Activated T-cell treated with anti-CD3 and anti-CD28 coated beads, Interleukin-2, amount 50 U/mL, for 24 hours (primary cell): Measurements from ENCODE around the gene WNT1.

Source experiments
- DNase-seq: peaks from one replicate; pipeline ENCODE4 v3.0.0-alpha.2; 2020
- H3K27ac Mint-ChIP-seq: 2 replicates; pipeline ENCODE4 v1.8.0; 2020; ENCODE audit warnings: mild to moderate bottlenecking, mixed read lengths
- H3K27me3 Mint-ChIP-seq: 2 replicates; pipeline ENCODE4 v1.8.0; 2020; ENCODE audit warnings: mixed read lengths
- H3K36me3 Mint-ChIP-seq: 2 replicates; pipeline ENCODE4 v1.8.0; 2020; ENCODE audit warnings: low read depth, mixed read lengths
- H3K4me1 Mint-ChIP-seq: 2 replicates; pipeline ENCODE4 v1.8.0; 2020; ENCODE audit warnings: low read depth, mixed read lengths
- H3K4me3 Mint-ChIP-seq: 2 replicates; pipeline ENCODE4 v1.8.0; 2020; ENCODE audit warnings: mild to moderate bottlenecking, moderate library complexity, mixed read lengths
- H3K9me3 Mint-ChIP-seq: 2 replicates; pipeline ENCODE4 v1.8.0; 2020; ENCODE audit warnings: mixed read lengths

Gene WNT1

GRCh38 chr12:48981757-48982157 is 3.6 kb downstream of the WNT1 start:
- peaks cover 83% of the 10 kb centered on the region for H3K27me3 Mint-ChIP-seq
- no peaks in the 10 kb centered on the region for H3K36me3 Mint-ChIP-seq
- H3K4me3 Mint-ChIP-seq: peak overlapping the region; percentile 45
- H3K9me3 Mint-ChIP-seq: no peaks in the 10 kb centered on the region
- H3K4me1 Mint-ChIP-seq: peaks cover 50% of the 10 kb centered on the region
- peak overlapping the region; percentile 79 for H3K27ac Mint-ChIP-seq
- no peak for DNase-seq

GRCh38 chr12:48982397-48983080 is 4.4 kb downstream of the WNT1 start:
- no peak overlapping the region for H3K27ac Mint-ChIP-seq

DNA sequence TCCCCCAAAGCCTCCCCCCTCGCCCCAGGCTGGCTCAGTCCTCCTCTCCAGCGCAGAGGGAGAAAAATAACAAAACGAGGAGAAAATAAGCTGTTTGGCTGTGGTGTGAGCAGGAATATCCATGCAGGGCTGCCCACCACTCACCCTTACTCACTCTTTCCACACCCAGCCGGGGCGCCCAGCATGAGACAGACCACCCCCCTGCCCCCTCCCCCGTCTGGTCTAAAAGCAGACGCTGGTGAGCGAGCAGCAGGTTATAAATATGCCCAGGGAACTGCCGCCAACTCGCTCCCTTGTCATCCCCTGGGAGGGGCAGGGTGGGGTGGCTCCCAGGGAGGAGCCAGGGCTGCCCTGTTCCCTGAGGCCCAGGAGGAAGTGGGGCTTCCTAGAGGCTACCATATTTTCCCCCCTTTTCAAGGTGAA is 7.4 kb downstream of the WNT1 start:
- H3K4me1 Mint-ChIP-seq: peaks cover 21% of the 10 kb centered on the region
- H3K27me3 Mint-ChIP-seq: peaks cover 78% of the 10 kb centered on the region
- no peaks in the 10 kb centered on the region for H3K9me3 Mint-ChIP-seq

More at GRCh38 chr12:48982397-48983080, 4.4 kb downstream of the WNT1 start:
- no peaks in the 10 kb centered on the region for H3K9me3 Mint-ChIP-seq
- no peaks in the 10 kb centered on the region for H3K36me3 Mint-ChIP-seq
- DNase-seq: no peak
- peaks cover 42% of the 10 kb centered on the region for H3K4me1 Mint-ChIP-seq
- no peak overlapping the region for H3K4me3 Mint-ChIP-seq
- H3K27me3 Mint-ChIP-seq: peaks cover 82% of the 10 kb centered on the region

GRCh38 chr12:48985901-48986300 is 7.8 kb downstream of the WNT1 start:
- DNase-seq: no peak
- H3K4me3 Mint-ChIP-seq: no peak overlapping the region
- H3K27ac Mint-ChIP-seq: no peak overlapping the region
- H3K36me3 Mint-ChIP-seq: no peaks in the 10 kb centered on the region
- H3K4me1 Mint-ChIP-seq: peaks cover 17% of the 10 kb centered on the region
- H3K27me3 Mint-ChIP-seq: peaks cover 78% of the 10 kb centered on the region
- H3K9me3 Mint-ChIP-seq: no peaks in the 10 kb centered on the region

More for the DNA sequence above, 7.4 kb downstream of the WNT1 start:
- H3K4me3 Mint-ChIP-seq: no peak overlapping the region
- no peak overlapping the region for H3K27ac Mint-ChIP-seq
- no peak for DNase-seq
- no peaks in the 10 kb centered on the region for H3K36me3 Mint-ChIP-seq

DNA sequence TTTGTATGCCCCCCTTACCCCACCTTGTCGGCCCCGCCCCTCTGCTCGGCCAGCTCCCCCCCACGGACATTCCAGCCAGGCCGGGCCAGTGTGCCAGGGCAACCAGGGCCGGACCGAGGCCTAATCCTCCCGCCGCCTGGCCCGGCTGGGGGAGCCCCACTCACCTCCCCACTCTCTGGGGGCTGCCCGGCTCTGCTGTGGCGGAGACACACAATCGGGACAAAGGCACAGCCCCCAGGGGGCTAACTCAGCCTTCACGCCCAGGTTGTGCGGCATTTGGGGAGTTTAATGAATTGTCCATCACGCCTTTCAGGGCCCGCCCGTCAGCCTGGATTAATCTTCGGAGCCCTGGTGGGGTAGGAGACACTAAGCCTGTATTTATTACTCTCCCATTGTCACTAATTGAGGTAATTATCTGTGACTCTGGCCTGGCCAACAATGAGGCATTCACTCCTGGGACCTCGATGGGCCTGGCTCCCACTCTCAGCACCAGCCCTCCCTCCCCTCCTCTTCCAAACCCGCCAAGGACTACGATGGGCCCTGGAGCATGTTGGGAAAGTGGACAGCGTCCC is 8.7 kb downstream of the WNT1 start:
- H3K4me1 Mint-ChIP-seq: peaks cover 8% of the 10 kb centered on the region
- DNase-seq: no peak
- H3K4me3 Mint-ChIP-seq: no peak overlapping the region
- no peaks in the 10 kb centered on the region for H3K9me3 Mint-ChIP-seq
- no peaks in the 10 kb centered on the region for H3K36me3 Mint-ChIP-seq
- peaks cover 70% of the 10 kb centered on the region for H3K27me3 Mint-ChIP-seq
- no peak overlapping the region for H3K27ac Mint-ChIP-seq

DNA sequence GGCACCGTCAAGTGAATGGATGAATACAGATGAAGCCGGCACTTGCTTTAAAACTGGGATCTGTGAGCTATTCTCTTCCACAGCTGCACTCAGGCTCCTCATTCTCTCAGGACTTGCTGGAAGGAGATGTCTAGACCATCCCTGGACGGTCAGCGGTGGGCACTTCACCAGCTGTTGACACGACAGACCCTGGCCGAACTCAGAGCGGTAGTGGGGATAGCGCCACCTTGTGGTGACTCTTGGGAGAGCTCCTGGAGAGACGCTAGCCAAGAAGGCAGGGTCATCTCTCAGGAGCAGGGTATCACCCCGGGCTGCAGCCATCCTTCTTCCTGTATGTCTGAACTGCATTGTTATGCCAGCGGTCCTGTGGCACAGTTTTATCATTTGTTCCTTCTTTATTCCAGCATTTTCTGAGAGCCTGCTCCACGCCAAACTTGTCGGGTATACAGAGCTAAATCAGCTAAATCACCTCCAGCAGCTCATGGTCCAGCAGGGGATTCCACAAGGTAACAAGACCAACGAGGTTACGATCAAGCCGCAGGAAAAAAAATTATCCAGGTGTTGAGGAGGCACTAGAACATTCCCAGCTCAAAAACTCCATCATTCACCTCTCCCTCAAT is 10.0 kb downstream of the WNT1 start:
- Mint-ChIP-seq H3K9me3 (no peaks in the 10 kb centered on the region), H3K27me3 (peaks cover 64% of the 10 kb centered on the region), H3K36me3 (no peaks in the 10 kb centered on the region), H3K4me1 (peaks cover 5% of the 10 kb centered on the region), H3K27ac (no peak overlapping the region), H3K4me3 (no peak overlapping the region)
- peak; percentile 84 for DNase-seq

GRCh38 chr12:48990552-48990951 is 12.4 kb downstream of the WNT1 start:
- Mint-ChIP-seq H3K4me1 (peaks cover 11% of the 10 kb centered on the region), H3K27me3 (peaks cover 66% of the 10 kb centered on the region), H3K36me3 (no peaks in the 10 kb centered on the region), H3K4me3 (no peak overlapping the region), H3K9me3 (no peaks in the 10 kb centered on the region), H3K27ac (no peak overlapping the region)
- peak; percentile 7 for DNase-seq

DNA sequence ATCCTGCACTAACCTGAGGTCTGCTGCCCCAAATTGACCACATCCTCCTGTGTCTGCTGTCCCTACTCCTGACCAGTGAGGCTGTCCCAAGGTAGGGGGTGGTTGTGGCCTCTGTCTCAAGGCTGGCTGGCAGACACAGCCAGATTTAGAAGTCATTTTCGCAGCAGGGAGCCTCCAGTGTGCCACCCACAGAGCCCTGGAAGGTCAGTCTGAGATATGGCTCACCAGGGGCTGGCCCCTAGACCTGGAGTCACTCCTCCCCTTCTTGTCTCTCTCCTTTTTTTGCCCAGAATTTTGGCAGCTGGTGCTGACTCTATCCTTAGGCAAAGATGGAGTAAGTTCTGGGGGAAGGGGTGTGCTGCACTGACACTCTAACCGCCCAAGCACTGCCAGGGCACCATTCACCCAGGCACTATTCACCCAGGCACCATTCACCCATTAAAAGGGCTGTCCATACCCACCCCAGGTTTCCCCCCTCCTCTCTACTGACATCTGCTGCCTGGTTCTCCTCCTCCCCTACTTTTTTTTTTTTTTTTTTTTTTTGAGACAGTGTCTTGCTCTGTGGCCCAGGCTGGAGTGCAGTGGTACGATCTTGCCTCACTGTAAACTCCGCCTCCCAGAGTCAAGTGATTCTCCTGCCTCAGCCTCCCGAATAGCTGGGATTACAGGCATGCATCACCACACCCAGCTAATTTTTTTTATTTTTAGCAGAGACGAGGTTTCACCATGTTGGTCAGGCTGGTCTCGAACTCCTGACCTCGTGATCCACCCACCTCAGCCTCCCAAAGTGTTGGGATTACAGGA is 13.3 kb downstream of the WNT1 start:
- Mint-ChIP-seq H3K27me3 (peaks cover 68% of the 10 kb centered on the region), H3K27ac (no peak overlapping the region), H3K9me3 (no peaks in the 10 kb centered on the region), H3K4me1 (peaks cover 12% of the 10 kb centered on the region), H3K36me3 (no peaks in the 10 kb centered on the region), H3K4me3 (no peak overlapping the region)
- DNase-seq: peak; percentile 17

DNA sequence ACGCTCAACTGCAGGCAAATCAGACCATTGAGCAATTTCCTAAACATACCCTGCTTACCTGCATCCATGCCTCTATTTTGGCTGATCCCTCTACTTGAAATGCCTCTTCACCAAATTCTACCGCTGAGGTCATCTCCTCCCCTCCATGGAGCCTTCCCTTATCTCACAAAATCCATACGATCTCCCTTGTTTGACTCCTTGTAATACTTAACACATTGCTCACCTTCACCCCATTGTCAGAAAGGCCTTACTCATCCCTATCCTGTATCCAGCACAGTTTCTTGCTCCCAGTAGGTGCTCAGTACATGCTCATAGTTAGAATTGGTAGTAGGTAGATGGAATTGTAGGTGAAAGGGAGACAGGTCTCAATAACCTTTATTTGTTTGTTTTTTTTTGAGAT is 15.7 kb downstream of the WNT1 start:
- Mint-ChIP-seq H3K36me3 (no peaks in the 10 kb centered on the region), H3K27me3 (peaks cover 69% of the 10 kb centered on the region), H3K4me3 (no peak overlapping the region), H3K9me3 (no peaks in the 10 kb centered on the region), H3K27ac (no peak overlapping the region), H3K4me1 (peaks cover 20% of the 10 kb centered on the region)
- DNase-seq: no peak

DNA sequence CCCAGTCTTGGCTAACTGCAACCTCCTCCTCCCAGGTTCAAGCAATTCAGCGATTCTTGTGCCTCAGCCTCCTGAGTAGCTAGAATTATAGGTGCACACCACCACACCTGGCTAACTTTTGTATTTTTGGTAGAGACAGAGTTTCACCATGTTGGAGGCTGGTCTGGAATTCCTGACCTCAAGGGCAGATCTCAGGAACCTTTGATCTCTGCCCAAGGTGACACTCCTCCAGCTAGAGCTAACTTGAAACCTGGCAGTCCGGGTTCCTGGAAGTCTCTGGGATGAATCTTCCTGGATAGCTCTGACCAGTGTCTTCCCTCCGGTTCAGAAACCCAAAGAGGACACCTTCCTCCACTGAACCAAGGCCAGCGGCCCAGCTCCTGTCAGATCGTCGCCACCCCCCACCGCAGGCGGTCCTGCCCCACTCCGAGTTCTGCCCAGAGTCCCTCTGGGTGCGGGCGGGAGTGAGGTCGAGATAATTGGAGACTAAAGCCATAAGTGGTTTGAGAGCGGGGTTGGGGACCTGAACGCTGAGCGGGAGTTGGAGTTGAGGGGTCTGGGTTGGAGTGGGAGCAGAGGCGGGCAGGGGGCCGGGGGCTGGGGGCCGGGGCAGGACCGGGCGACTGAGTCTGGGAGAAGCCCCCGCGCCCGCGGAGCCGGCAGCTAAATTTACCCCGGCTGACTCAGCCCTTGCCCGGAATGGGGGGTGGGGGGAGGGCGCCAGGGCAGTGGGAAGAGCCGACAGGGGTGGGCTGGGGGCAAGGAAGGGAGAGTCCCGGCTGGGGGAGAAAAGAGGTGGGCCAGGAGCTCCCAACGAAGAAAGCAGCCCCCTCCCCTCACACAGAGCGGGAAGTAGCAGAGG is 16.3 kb downstream of the WNT1 start:
- Mint-ChIP-seq H3K27ac (no peak overlapping the region), H3K4me3 (no peak overlapping the region), H3K9me3 (no peaks in the 10 kb centered on the region), H3K36me3 (no peaks in the 10 kb centered on the region), H3K4me1 (peaks cover 25% of the 10 kb centered on the region), H3K27me3 (peaks cover 66% of the 10 kb centered on the region)
- peak; percentile 26 for DNase-seq

DNA sequence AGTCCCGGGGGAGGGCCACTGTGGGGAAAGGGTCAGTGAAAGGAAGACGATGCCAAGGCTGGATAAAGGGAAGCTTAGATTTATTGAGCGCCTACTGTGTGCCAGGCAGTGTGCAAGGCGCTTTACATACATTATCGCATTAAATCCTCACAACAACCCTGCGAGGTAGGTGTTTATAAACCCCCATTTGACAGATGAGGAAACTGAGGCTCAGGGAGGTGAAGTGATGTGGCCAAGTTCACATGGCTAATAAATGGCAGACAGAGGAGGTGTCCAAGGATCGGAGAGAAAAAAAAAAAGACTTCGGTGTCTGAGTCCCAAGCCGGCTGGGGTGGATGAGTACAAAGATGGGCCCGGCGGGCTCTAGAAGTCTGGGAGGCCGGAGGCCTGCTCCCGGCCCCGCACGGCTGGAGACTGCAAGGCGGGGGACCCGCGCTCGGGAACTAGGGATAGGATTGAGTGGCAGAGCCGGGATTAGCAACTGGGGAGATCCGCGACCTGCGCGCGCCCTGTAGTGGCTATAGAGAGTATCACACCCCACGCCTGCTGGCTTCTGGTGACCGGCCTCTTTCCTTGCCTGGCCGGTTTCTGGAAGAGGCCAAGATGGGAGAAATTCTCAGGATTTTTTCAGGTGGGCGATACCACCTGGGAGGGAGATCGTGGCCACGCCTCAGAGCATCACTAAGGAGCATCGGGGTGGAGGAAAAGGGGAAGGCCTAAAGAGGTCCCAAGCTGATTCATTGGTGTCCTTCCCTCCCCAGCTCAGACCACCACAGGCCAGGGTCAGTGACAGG is 17.2 kb downstream of the WNT1 start:
- H3K27me3 Mint-ChIP-seq: peaks cover 71% of the 10 kb centered on the region

GRCh38 chr12:48996794-48997718 is 18.9 kb downstream of the WNT1 start:
- Mint-ChIP-seq H3K36me3 (peaks cover 20% of the 10 kb centered on the region), H3K4me1 (peaks cover 38% of the 10 kb centered on the region), H3K4me3 (peak overlapping the region; percentile 43), H3K27me3 (peaks cover 78% of the 10 kb centered on the region), H3K9me3 (no peaks in the 10 kb centered on the region), H3K27ac (no peak overlapping the region)
- peak; percentile 78 for DNase-seq

More for the DNA sequence above, 17.2 kb downstream of the WNT1 start:
- no peak overlapping the region for H3K27ac Mint-ChIP-seq
- H3K4me1 Mint-ChIP-seq: peaks cover 34% of the 10 kb centered on the region
- peaks cover 4% of the 10 kb centered on the region for H3K36me3 Mint-ChIP-seq
- no peaks in the 10 kb centered on the region for H3K9me3 Mint-ChIP-seq
- H3K4me3 Mint-ChIP-seq: no peak overlapping the region
- DNase-seq: peak; percentile 70
